BJ (cell line): ENCODE results near the gene AGXT. TPM values are rescaled to one million over a fixed set of nuclear protein-coding genes. Genes with fewer than 3 reads are reported as not detected.

Source experiments
- CTCF ChIA-PET: fragments of 350-600 bp; formaldehyde crosslinking; extraction: SDS; loops from one replicate; lab custom pipeline; 2021; ENCODE audit warnings: antibody characterized with exemption, inconsistent platforms; lab: Yijun Ruan, JAX
- POLR2A ChIA-PET: fragments of 300-600 bp; sonication (Branson Sonifier 250); formaldehyde crosslinking; extraction: SDS; loops from one replicate; lab custom pipeline; 2021; ENCODE audit warnings: antibody characterized with exemption; lab: Charles Lee
- DNase-seq: peaks from one replicate; pipeline ENCODE4 v3.0.0-alpha.2; 2011; ENCODE audit warnings: low read depth
- H3K27me3 ChIP-seq: 2 replicates; pipeline ENCODE4 v1.6.0; 2011; ENCODE audit warnings: low read length; ENCODE audit not compliant: control insufficient read depth, insufficient read depth
- H3K36me3 ChIP-seq: 2 replicates; pipeline ENCODE4 v1.5.1; 2011; ENCODE audit warnings: low read length; ENCODE audit not compliant: control insufficient read depth, insufficient read depth
- H3K4me3 ChIP-seq: 2 replicates; pipeline ENCODE4 v1.5.1; 2011; ENCODE audit warnings: low read depth, mild to moderate bottlenecking, control low read depth, low read length
- polyA plus RNA-seq: library from polyadenylated mRNA; depleted of rRNA; stranded (reverse); fragments of >200 nt; gene quantifications from 2 replicates; pipeline ENCODE4 v1.2.3, GENCODE V29; 2011
- TF ChIP-seq, protein P1 (sequence below): IDR thresholded peaks from 2 replicates; pipeline ENCODE4 v1.5.1; 2011; ENCODE audit warnings: low read depth, mild to moderate bottlenecking, control low read depth, inconsistent platforms, low read length, moderate library complexity; ENCODE audit not compliant: insufficient read depth

AGXT gene
- polyA plus RNA-seq, 1 experiment = not detected

DNA sequence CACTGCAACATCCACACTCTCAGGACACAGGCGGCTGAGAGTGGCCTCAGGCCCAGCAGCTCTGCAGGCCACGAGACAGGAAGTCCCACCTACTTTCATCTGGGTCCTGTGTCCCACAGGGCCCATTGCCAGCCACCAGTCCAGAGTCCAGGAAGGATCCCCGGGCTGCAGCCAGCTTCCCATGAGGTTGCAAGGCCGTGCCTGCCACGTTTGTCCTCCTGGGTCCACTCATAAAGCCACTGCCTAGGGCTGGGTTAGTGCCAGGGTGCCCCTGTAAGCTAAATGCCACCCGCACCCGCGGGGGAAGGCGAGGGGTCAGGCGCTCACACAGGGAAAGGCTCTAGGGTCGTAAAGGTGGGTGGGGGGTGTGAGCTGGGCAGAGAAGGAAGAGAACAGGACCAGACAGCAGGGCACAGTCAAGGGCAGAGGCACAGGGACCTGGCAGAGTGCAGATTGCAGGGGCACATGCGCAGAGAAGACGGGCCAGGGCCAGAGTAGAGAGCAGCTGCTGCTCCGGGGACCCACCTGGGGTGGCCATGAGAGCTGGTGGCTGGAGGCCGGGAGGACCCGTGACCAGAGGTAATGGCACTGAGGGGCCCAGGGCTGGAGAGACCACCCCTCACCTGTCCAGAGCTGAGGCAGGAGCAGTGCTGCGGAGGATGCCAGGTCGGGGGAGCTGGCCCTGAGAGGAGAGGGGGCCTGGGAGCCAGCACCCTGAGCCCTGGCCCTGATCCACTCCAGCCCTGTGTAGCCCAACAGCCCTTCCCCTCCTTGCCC is 8.0 kb downstream of the AGXT start:
- ChIA-PET CTCF (no interaction called here), POLR2A (interaction anchor here (0.6 kb wide), 1 partner anchor 35 kb away, joined by 15 read pairs; no protein-coding TSS in a partner anchor)
- TF ChIP-seq, protein P1, sequence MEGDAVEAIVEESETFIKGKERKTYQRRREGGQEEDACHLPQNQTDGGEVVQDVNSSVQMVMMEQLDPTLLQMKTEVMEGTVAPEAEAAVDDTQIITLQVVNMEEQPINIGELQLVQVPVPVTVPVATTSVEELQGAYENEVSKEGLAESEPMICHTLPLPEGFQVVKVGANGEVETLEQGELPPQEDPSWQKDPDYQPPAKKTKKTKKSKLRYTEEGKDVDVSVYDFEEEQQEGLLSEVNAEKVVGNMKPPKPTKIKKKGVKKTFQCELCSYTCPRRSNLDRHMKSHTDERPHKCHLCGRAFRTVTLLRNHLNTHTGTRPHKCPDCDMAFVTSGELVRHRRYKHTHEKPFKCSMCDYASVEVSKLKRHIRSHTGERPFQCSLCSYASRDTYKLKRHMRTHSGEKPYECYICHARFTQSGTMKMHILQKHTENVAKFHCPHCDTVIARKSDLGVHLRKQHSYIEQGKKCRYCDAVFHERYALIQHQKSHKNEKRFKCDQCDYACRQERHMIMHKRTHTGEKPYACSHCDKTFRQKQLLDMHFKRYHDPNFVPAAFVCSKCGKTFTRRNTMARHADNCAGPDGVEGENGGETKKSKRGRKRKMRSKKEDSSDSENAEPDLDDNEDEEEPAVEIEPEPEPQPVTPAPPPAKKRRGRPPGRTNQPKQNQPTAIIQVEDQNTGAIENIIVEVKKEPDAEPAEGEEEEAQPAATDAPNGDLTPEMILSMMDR = no peak
- no peaks in the 10 kb centered on the region for H3K36me3 ChIP-seq
- no peak for DNase-seq
- H3K4me3 ChIP-seq = no peak overlapping the region
- H3K27me3 ChIP-seq = no peaks in the 10 kb centered on the region

DNA sequence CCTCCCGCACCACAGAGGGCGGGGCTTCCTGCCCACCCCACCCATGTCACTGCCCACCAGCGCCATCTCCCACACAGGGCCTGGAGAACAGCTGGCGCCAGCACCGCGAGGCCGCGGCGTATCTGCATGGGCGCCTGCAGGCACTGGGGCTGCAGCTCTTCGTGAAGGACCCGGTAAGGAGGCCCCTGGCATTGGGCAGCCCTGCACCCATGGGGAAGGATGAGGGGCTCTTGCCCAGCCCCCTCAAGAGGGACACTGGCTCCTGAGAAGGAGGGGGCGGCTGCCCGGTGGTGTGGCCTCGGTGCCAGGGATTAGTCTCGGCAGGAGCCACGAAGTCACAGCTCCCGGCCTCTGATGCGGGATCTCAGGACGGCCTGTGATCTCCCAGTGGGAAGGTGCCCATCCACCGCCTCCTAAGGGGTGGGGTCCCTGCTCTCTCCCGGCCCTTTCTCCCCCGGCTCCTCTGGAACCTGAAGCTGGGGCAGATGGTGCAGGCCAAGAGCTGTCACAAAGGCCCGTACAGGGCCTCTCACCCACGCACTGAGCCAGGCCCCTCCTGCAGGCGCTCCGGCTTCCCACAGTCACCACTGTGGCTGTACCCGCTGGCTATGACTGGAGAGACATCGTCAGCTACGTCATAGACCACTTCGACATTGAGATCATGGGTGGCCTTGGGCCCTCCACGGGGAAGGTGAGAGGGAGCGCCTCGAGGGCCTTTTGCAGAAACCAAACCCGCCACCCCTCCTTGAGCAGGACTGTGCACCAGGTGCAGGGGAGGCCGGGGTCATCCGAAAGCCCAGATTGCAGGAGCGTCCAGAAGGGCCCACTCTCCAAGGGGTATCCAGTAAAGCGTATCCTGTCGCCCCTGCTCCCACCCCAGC is 9.1 kb downstream of the AGXT start:
- DNase-seq = no peak
- TF ChIP-seq, protein P1 = no peak
- H3K27me3 ChIP-seq = 0 out of 2 replicates have a peak, but pooled peaks cover 3% of the 10 kb centered on the region
- POLR2A ChIA-PET = interaction anchor here (0.6 kb wide), 1 partner anchor 36 kb away, joined by 15 read pairs; no protein-coding TSS in a partner anchor
- H3K4me3 ChIP-seq = no peak overlapping the region
- no peaks in the 10 kb centered on the region for H3K36me3 ChIP-seq
- CTCF ChIA-PET = no interaction called here

DNA sequence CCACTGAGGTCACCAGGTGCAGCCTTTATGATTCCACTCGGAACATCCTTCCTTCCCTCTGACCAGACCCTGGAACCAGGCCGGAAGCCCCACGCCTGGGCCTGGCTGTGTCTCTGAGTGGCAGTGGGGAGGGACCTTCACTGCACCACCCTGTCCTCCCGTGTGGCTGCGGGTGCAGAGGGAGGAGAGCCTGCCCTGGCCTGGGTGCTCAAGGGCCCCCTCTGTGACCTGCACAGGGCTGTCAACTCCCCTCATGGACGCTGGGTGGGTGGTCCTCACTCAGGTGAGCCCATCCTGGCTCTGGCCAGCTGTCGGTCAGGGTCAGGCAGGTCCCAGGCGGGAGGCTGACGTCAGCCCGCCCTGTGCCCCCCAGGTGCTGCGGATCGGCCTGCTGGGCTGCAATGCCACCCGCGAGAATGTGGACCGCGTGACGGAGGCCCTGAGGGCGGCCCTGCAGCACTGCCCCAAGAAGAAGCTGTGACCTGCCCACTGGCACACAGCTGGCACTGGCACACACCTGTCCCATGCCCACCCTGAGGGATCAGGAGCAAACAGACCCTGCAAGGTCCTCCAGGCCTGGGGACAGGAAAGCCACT is 9.8 kb downstream of the AGXT start:
- DNase-seq = no peak
- CTCF ChIA-PET = no interaction called here
- TF ChIP-seq, protein P1 = no peak

DNA sequence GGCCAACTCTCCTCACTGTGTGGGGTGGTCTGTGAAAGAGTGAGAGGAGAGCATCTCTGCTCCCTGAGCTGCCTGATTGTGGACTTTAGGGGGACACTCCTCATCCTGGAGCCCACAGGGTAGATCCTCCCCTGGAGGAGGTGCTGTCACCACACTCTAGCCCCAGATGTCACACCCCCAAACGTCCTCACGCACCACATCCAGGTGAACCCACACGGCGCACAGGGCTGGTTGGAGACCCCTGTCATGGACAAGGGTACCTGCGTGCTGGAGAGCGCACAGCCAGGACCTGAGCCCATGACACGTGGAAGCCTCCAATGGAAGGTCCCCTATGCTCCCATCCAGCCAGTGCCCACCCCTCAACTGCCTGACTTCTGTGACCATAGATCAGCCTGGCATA is 10.5 kb downstream of the AGXT start:
- TF ChIP-seq, protein P1 = no peak
- peaks cover 4% of the 10 kb centered on the region; the same call in 1 of the 2 replicates for H3K27me3 ChIP-seq
- no peak for DNase-seq
- no peaks in the 10 kb centered on the region for H3K36me3 ChIP-seq
- no peak overlapping the region for H3K4me3 ChIP-seq
- POLR2A ChIA-PET = no interaction called here
- CTCF ChIA-PET = interaction anchor here (0.7 kb wide), 1 partner anchor 546 kb away, joined by 3 read pairs; no protein-coding TSS in a partner anchor

More for the DNA sequence above, 9.8 kb downstream of the AGXT start:
- Histone ChIP-seq H3K27me3 (peaks cover 4% of the 10 kb centered on the region; the same call in 1 of the 2 replicates), H3K4me3 (no peak overlapping the region), H3K36me3 (no peaks in the 10 kb centered on the region)
- POLR2A ChIA-PET = no interaction called here
